H9 (cell line): ENCODE measurements around the gene CXCR3. TPM values are rescaled to one million over a fixed set of nuclear protein-coding genes. Genes with fewer than 3 reads are reported as not detected.

ENCODE experiments used
- DNase-seq: peaks from one replicate; pipeline ENCODE4 v3.0.0-alpha.2; 2017
- H2AFZ ChIP-seq: one replicate; pipeline ENCODE4 v1.6.1; 2013; ENCODE audit warnings: mild to moderate bottlenecking, low read length, control low read depth, moderate library complexity
- H2AK5ac ChIP-seq: 2 replicates; pipeline ENCODE4 v1.6.1; 2013; ENCODE audit warnings: low read length, control low read depth, mixed read lengths; ENCODE audit not compliant: insufficient read length
- H2BK120ac ChIP-seq: one replicate; pipeline ENCODE4 v1.6.1; 2013; ENCODE audit warnings: low read depth, mild to moderate bottlenecking, low read length, control low read depth, inconsistent platforms; ENCODE audit not compliant: poor library complexity, severe bottlenecking
- H2BK12ac ChIP-seq: 2 replicates; pipeline ENCODE4 v1.6.1; 2013; ENCODE audit warnings: low read length, control low read depth, mixed read lengths, low read depth; ENCODE audit not compliant: insufficient read length
- H2BK15ac ChIP-seq: 2 replicates; pipeline ENCODE4 v1.6.1; 2013; ENCODE audit warnings: low read depth, low read length, control low read depth
- H2BK20ac ChIP-seq: one replicate; pipeline ENCODE4 v1.6.1; 2013; ENCODE audit warnings: low read depth, mild to moderate bottlenecking, low read length, control low read depth, inconsistent platforms; ENCODE audit not compliant: poor library complexity, severe bottlenecking
- H2BK5ac ChIP-seq: 2 replicates; pipeline ENCODE4 v1.6.1; 2013; ENCODE audit warnings: low read length, control low read depth, mixed read lengths; ENCODE audit not compliant: insufficient read length
- H3K14ac ChIP-seq: 2 replicates; pipeline ENCODE4 v1.6.1; 2013; ENCODE audit warnings: low read length, control low read depth; ENCODE audit not compliant: insufficient read depth
- H3K18ac ChIP-seq: 2 replicates; pipeline ENCODE4 v1.6.1; 2013; ENCODE audit warnings: low read depth, mild to moderate bottlenecking, mixed read lengths, low read length, control low read depth; ENCODE audit not compliant: insufficient read length
- H3K23ac ChIP-seq: 2 replicates; pipeline ENCODE4 v1.6.1; 2013; ENCODE audit warnings: low read length, control low read depth, mixed read lengths, low read depth; ENCODE audit not compliant: insufficient read length
- H3K23me2 ChIP-seq: 2 replicates; pipeline ENCODE4 v1.6.1; 2013; ENCODE audit warnings: low read depth, mild to moderate bottlenecking, mixed read lengths, low read length, control low read depth; ENCODE audit not compliant: insufficient read length, poor library complexity, severe bottlenecking
- H3K27ac ChIP-seq: 2 replicates; pipeline ENCODE4 v1.5.1; 2013; ENCODE audit warnings: low read length, control low read depth, mixed read lengths, low read depth; ENCODE audit not compliant: insufficient read length
- H3K27me3 ChIP-seq: 2 replicates; pipeline ENCODE4 v1.6.1; 2013; ENCODE audit warnings: low read length, control low read depth, inconsistent platforms; ENCODE audit not compliant: insufficient read depth
- H3K4ac ChIP-seq: 2 replicates; pipeline ENCODE4 v1.6.1; 2013; ENCODE audit warnings: low read depth, mild to moderate bottlenecking, control low read depth, inconsistent platforms, low read length, moderate library complexity
- H3K4me1 ChIP-seq: 2 replicates; pipeline ENCODE4 v1.6.1; 2013; ENCODE audit warnings: low read length, control low read depth, inconsistent platforms; ENCODE audit not compliant: insufficient read depth
- H3K4me2 ChIP-seq: 2 replicates; pipeline ENCODE4 v1.6.1; 2013; ENCODE audit warnings: low read length, control low read depth, mixed read lengths; ENCODE audit not compliant: insufficient read length, insufficient read depth
- H3K56ac ChIP-seq: 2 replicates; pipeline ENCODE4 v1.6.1; 2013; ENCODE audit warnings: low read depth, mild to moderate bottlenecking, mixed read lengths, low read length, control low read depth; ENCODE audit not compliant: insufficient read length
- H3K79me1 ChIP-seq: 2 replicates; pipeline ENCODE4 v1.6.1; 2013; ENCODE audit warnings: low read depth, mild to moderate bottlenecking, moderate library complexity, low read length, control low read depth, inconsistent platforms; ENCODE audit not compliant: insufficient read depth, poor library complexity, severe bottlenecking
- H3K79me2 ChIP-seq: 2 replicates; pipeline ENCODE4 v1.6.1; 2013; ENCODE audit warnings: low read length, control low read depth, inconsistent platforms; ENCODE audit not compliant: insufficient read depth
- H3K9ac ChIP-seq: 2 replicates; pipeline ENCODE4 v1.6.1; 2013; ENCODE audit warnings: low read length, control low read depth, mixed read lengths; ENCODE audit not compliant: insufficient read length; ENCODE audit errors: extremely low read depth
- H3K9me3 ChIP-seq: one replicate; pipeline ENCODE4 v1.6.1; 2013; ENCODE audit warnings: low read depth, low read length, inconsistent platforms; ENCODE audit not compliant: control insufficient read depth
- H3T11ph ChIP-seq: one replicate; pipeline ENCODE4 v1.6.1; 2013; ENCODE audit warnings: mild to moderate bottlenecking, low read length, control low read depth, inconsistent platforms
- H4K20me1 ChIP-seq: one replicate; pipeline ENCODE4 v1.6.1; 2013; ENCODE audit not compliant: control insufficient read depth, insufficient read length, insufficient read depth
- H4K5ac ChIP-seq: 2 replicates; pipeline ENCODE4 v1.6.1; 2013; ENCODE audit warnings: low read depth, mild to moderate bottlenecking, mixed read lengths, low read length, control low read depth; ENCODE audit not compliant: insufficient read length
- H4K8ac ChIP-seq: replicated peaks from 2 replicates; pipeline ENCODE4 v1.6.1; 2013; ENCODE audit warnings: low read length, control low read depth, mixed read lengths, low read depth; ENCODE audit not compliant: insufficient read length
- H4K91ac ChIP-seq: 2 replicates; pipeline ENCODE4 v1.6.1; 2013; ENCODE audit warnings: low read depth, mild to moderate bottlenecking, moderate library complexity, mixed read lengths, low read length, control low read depth; ENCODE audit not compliant: insufficient read length
- H3K27ac Mint-ChIP-seq, 3 experiments: 2 replicates in 2 of 3; 3 replicates in 1 of 3; pipeline ENCODE4 v1.8.0; 2020 to 2021; ENCODE audit warnings: mixed read lengths in 3 of 3, mild to moderate bottlenecking in 1 of 3, moderate library complexity in 1 of 3
- H3K27me3 Mint-ChIP-seq: 2 replicates; pipeline ENCODE4 v1.8.0; 2021; ENCODE audit warnings: low read depth, mild to moderate bottlenecking, moderate library complexity, mixed read lengths
- H3K36me3 Mint-ChIP-seq, 3 experiments: 2 replicates in 2 of 3; 3 replicates in 1 of 3; pipeline ENCODE4 v1.8.0; 2020 to 2021; ENCODE audit warnings: low read depth in 3 of 3, mixed read lengths in 3 of 3; ENCODE audit not compliant: insufficient read depth in 1 of 3
- H3K4me1 Mint-ChIP-seq, 2 experiments: 2 replicates each; pipeline ENCODE4 v1.8.0; 2020; ENCODE audit warnings: mixed read lengths in 2 of 2
- H3K4me3 Mint-ChIP-seq, 2 experiments: 2 replicates in 1 of 2; 3 replicates in 1 of 2; pipeline ENCODE4 v1.8.0; 2020 to 2021; ENCODE audit warnings: mild to moderate bottlenecking in 2 of 2, mixed read lengths in 2 of 2, moderate library complexity in 1 of 2
- H3K9me3 Mint-ChIP-seq, 2 experiments: 2 replicates in 1 of 2; 3 replicates in 1 of 2; pipeline ENCODE4 v1.8.0; 2020; ENCODE audit warnings: mild to moderate bottlenecking in 2 of 2, mixed read lengths in 2 of 2, moderate library complexity in 1 of 2
- CTCF ChIP-seq: fragments of 200-600 bp; sonication (generic); conservative IDR thresholded peaks from 3 replicates; pipeline ENCODE4 v1.8.0; 2021; ENCODE audit warnings: antibody characterized with exemption, mild to moderate bottlenecking
- WGBS: extraction: QIAGEN DNeasy Blood & Tissue Kit; methylation state at CpG from one replicate; pipeline ENCODE4 v1.1.7; 2013; ENCODE audit warnings: missing lambda C conversion rate, low lambda C conversion rate, mixed read lengths; ENCODE audit not compliant: insufficient read length; ENCODE audit errors: extremely low coverage; 5-methylcytosine and 5-hydroxymethylcytosine counted together
- total RNA-seq: library from RNA; stranded (reverse); gene quantifications from 2 replicates; pipeline ENCODE4 v1.2.1, GENCODE V29; 2021

The CXCR3 gene
- total RNA-seq, 1 experiment from 2014 or later, result not detected

- H3K4me2 ChIP-seq, result no peak overlapping the region
- no peak for DNase-seq
- peaks cover 54% of the 10 kb centered on the region for H3K9me3 ChIP-seq
- H3K79me2 ChIP-seq, result no peaks in the 10 kb centered on the region
- H4K5ac ChIP-seq, result no peak overlapping the region
- H2BK15ac ChIP-seq, result no peak overlapping the region
- H3K9me3 Mint-ChIP-seq, result peaks cover 46 to 52% of the 10 kb centered on the region in 2 experiments
- H4K91ac ChIP-seq, result no peak overlapping the region
- H3K79me1 ChIP-seq, result no peaks in the 10 kb centered on the region
- H2AFZ ChIP-seq, result no peak overlapping the region
- H4K20me1 ChIP-seq, result no peaks in the 10 kb centered on the region
- no peak overlapping the region for H2BK20ac ChIP-seq
- H2BK12ac ChIP-seq, result no peak overlapping the region
- no peak overlapping the region for H3K9ac ChIP-seq
- H3K14ac ChIP-seq, result no peak overlapping the region
- H3T11ph ChIP-seq, result no peak overlapping the region
- H3K4me1 ChIP-seq, result no peaks in the 10 kb centered on the region
- H3K23ac ChIP-seq, result no peak overlapping the region
- H2BK120ac ChIP-seq, result no peak overlapping the region
- H3K27me3 Mint-ChIP-seq, result no peaks in the 10 kb centered on the region
- no peaks in the 10 kb centered on the region for H3K36me3 Mint-ChIP-seq
- no peak overlapping the region for H3K4ac ChIP-seq
- H3K27ac ChIP-seq, result no peak overlapping the region
- no peak overlapping the region for H3K56ac ChIP-seq
- H2BK5ac ChIP-seq, result no peak overlapping the region
- no peak overlapping the region for H3K27ac Mint-ChIP-seq
- no peak overlapping the region for H3K4me3 Mint-ChIP-seq
- TF ChIP-seq CTCF, result no peak
- no peak overlapping the region for H2AK5ac ChIP-seq
- no peak overlapping the region for H4K8ac ChIP-seq
- no peaks in the 10 kb centered on the region for H3K23me2 ChIP-seq
- H3K4me1 Mint-ChIP-seq, result no peaks in the 10 kb centered on the region
- no peaks in the 10 kb centered on the region for H3K27me3 ChIP-seq
- WGBS, result no CpG with 5 or more reads among the region's 3 CpGs
- no peak overlapping the region for H3K18ac ChIP-seq
Observed at GRCh38 chrX:71637253-71637618, 18.9 kb upstream of the CXCR3 start.
